Middle frontal gyrus (tissue), 1 donor: Measurements from ENCODE around the gene EID3.

Experiments used
- DNase-seq: peaks from one replicate; pipeline ENCODE4 v3.0.0-alpha.2; 2015; ENCODE audit warnings: low spot score; ENCODE audit errors: extremely low spot score

Gene EID3

GRCh38 chr12:104333692-104334255, 30.2 kb downstream of the EID3 start:
- DNase-seq: no peak

GRCh38 chr12:104334581-104334980, 31.0 kb downstream of the EID3 start:
- DNase-seq: no peak

- DNase-seq: no peak
These were observed 32.6 kb downstream of the EID3 start for GRCh38 chr12:104336115-104336514.

GRCh38 chr12:104337030-104337558, 33.6 kb downstream of the EID3 start:
- no peak for DNase-seq

DNA sequence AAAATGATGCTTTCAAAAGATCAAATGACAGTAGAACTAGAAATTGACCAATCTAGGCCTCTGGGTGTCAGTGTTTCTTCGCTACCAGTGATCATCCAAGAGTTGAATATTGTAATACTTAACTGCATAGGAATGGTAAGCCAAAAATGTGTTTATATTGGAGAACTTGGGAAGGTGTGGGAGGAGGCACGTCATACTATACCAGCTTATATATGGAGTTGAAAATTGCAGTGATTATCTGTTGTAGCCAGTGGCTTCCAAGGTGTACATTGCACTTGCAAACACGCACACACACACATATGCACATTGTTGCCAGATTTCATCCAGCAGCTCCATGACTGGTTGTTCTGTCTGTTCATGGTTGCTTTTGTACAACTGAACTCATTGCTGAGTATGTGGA, 36.1 kb downstream of the EID3 start:
- no peak for DNase-seq

GRCh38 chr12:104340177-104340576, 36.6 kb downstream of the EID3 start:
- no peak for DNase-seq

DNA sequence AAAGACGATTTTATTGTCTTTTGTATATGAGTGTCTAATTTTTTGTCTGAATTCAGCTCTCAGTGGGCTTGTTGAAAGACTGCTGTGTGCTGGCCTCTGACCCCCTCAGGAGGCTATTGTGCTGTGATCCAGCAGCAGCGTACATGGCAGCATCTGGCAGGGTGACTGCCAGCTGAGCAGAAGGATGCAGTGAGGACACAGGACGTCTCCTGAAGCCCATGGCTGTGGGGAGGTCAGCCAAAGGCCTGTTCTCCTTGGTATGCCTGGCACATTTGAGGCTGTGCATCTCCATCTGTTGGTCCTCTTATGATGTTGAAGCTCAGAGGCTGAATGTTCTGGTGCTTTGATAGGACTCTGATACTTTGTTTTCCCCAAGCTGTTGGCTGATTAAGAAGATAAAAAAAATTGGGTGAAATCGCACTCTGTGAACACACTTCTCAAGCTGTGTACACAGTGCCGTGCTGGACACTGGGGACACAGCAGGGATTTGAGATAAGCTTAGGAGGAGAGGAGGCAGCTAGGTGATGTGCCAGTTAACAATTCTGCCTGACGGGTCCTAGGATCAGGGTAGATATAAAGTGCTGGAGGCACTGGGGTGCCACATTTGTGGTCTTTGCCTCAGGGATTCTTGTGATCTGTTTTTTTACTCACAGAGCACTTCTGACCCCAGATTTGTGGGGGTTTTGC, 37.5 kb downstream of the EID3 start:
- no peak for DNase-seq

- no peak for DNase-seq
These were observed 38.6 kb downstream of the EID3 start for GRCh38 chr12:104342147-104342546.

GRCh38 chr12:104342635-104343249, 39.2 kb downstream of the EID3 start:
- DNase-seq: no peak

DNA sequence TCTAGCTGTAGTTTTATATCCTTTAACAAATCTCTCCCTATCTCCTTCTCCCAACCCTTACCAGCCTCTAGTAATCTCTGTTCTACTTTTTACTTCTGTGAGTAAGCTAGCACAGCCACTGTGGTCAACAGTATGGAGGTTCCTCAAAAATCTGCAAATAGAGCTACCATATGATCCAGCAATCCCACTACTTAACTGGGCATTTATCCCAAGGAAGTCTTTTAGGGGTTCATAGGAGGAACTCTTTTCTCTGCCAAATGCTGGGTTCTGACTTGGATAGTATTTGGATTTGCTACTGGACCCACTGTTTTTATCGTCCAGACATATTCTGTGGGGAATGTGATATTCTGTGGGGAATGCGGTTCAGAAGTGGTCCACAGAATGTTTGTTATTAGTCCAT, 41.1 kb downstream of the EID3 start:
- no peak for DNase-seq

DNA sequence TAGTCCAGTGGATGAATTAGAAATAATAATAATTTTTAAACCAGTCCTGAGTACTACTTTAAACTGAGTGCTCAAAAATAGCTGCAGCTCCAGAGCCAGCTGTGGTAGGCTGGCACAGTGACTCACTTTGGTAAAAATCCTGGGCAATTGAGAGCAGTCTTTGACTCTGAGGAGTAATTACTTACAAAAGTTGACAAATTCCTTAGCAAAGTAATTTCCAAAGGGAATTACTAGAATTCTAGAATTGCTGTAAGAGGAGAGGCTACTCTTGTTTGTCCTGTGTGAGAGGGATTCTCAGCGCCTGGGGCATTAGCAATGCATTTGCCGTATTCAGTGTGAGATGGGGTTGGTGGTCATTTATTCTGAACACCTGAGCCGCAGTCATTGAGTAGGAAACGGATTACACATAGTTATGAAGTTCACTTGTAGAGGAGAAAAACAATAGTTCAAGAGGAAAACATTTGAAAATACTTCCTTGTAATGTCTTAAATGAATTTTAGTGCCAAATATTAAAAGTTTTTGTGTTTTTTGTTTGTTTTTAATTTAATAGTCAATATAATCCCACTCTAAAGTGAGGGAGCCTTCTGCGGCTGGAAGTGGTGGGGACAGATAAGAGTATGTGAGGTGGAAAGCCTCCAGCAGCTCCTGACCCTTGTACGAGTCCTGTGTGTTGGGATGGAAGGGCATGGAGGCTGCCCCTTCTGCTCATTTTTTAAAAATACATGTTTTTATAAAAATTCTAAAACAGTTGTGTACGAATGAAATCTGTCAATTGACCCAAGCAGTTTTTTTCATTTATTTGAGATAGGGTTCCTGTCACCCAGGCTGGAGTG, 41.9 kb downstream of the EID3 start:
- DNase-seq: no peak

DNA sequence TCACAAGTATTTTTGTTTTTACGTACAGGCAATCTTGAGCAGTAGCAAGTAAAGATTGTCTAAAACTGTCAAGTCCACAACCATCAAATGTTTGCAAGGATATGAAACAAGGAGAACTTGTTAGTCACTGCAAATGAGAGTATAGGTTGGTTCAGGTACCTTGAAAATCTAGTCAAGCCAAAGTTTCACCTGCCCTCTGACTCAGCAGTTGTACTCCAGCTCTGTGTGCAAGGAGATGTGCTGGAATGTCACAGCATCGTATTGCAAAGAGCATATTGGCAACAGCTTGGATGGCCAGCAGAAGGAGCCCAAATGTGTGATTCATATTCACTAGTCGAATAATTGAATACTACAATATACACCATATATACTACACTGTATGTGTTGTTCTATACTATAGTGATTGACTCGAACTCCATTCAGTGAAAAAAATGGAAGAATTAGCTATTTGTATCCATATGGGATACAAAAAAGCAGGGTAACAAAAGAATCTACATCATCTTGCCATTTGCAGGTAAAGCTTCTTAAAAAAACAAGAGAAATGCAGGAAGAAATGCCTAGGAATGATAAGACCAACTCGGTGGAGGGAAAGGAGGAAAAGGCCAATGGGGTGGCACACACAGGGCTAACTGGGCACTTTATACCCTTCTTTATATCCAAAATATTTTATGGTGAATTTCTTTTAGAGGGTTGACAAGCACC, 44.0 kb downstream of the EID3 start:
- no peak for DNase-seq

GRCh38 chr12:104348283-104348993, 44.9 kb downstream of the EID3 start:
- no peak for DNase-seq

DNA sequence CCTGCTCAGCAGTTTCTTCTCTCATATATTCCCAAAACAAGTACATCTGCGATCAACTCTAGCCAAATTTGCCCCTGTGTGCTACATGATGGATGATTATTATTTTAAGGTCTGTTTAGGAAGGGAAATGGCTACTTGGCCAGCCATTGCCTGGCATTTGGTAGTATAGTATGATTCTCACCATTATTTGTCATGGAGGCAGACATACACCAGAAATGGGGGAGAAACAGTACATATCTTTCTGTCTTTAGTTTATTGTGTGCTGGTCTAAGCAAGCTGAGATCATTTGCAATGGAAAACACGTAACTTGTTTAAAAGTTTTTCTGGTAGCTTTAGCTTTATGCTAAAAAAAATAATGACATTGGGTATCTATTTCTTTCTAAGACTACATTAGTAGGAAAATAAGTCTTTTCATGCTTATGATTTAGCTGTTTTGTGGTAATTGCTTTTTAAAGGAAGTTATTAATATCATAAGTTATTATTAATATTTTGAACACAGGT, 45.5 kb downstream of the EID3 start:
- DNase-seq: no peak

DNA sequence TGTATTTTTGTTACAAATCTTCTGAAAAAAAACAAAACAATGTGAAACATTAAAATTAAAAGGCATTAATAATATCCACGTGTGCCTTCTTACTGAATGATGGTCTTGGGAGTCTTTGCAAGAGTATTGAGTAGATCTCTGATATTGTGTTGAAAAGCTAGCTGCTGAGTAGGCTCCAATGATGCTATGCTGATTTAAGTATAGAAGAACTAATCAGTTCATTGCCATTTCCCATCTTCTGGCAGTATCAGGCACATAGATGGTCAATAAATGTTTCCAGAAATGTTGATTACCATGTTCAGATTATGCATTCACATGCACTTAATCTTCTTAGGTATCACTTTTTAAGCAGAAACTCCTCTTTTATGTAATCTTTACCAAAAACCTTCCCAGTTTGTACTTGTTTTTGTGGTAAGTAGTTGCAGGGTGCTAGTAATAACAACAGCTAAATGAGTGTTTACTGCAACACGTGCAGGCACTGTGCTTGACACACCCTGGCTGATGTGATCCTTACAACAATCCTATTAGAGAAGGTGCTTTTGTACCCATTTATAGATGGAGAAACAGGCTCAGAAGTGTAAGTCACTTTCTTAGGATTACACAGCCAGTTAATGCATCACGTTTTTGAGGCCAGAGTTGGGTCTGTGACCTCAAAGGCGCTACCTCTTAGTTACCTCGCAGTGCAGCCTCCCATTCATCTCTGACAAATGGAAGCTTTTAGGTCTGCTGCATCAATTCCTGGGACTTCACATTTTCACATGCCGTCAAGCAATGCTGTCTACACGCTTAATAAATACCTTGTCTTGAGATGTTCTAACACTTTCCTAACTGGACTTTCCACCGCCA, 46.9 kb downstream of the EID3 start:
- no peak for DNase-seq

DNA sequence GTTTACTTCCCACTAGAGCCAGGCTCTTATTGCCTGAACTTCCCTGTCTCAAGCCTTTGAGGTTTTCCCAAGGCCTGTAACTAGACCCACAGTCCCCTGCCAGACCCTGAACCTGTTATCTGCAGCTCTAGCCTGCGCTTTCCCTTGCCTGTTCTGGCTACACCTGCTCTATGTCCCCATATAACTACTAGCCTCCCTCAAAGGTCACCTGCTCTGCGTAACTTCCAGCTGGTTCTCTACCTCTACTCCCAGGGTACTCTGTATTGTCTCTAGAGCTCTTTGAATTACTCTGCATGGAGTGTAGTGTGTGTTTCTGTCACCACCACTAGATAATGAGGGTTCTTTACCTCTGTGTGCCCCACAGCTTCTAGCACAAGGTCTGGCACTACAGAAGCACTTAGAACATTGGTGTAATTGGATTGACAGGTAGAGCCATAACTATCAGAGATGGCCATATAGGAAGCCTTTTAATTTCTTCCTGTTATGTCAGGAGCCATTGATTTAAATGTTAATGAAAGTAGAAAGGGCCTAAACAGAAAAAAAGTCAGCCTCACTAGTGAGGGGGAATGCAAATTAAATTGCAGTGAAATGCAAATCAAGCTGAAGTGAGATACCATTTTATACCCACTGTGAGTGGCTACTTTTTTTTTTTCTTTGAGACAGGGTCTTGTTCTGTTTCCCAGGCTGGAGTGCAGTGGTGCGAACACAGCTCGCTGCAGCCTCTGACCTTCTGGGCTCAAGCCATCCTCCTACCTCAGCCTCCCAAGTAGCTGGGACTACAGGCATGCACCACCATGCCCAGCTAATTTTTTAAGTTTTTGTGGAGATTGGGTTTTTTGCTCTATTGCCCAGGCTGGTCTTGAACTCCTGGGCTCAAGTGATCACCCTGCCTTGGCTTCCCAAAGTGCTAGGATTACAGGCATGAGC, 47.8 kb downstream of the EID3 start:
- DNase-seq: no peak

GRCh38 chr12:104352106-104352713, 48.7 kb downstream of the EID3 start:
- no peak for DNase-seq
